ENCODE measurements around the gene FZD8.

- no peak for TF ChIP-seq EP300 (IDR thresholded peaks at IDR 0.05; ENCODE audit: borderline replicate concordance)
- no peak for TF ChIP-seq RAD21 (IDR thresholded peaks at IDR 0.05; ENCODE audit: low read depth)
- TF ChIP-seq YY1 (IDR thresholded peaks at IDR 0.05; ENCODE audit: low read depth): no peak
- TF ChIP-seq REST (IDR thresholded peaks at IDR 0.05; ENCODE audit: low read depth): no peak
- no peak for TF ChIP-seq CREB1 (IDR thresholded peaks at IDR 0.05; ENCODE audit: low read depth)
- TF ChIP-seq TAF1 (IDR thresholded peaks at IDR 0.05; ENCODE audit: low read depth): no peak
- TF ChIP-seq NFIC (IDR thresholded peaks at IDR 0.05): no peak
These were observed 2.2 kb downstream of the FZD8 start for GRCh38 chr10:35639728-35640401.

Measured in Ishikawa (cell line).